ENCODE measurements around the gene ARL6IP4.
"Not testable (repeated sequence)": the region's sequence is repeated elsewhere in the genome, so short reads cannot be mapped to it uniquely, and the experiment has no call there.

ARL6IP4 gene

DNA sequence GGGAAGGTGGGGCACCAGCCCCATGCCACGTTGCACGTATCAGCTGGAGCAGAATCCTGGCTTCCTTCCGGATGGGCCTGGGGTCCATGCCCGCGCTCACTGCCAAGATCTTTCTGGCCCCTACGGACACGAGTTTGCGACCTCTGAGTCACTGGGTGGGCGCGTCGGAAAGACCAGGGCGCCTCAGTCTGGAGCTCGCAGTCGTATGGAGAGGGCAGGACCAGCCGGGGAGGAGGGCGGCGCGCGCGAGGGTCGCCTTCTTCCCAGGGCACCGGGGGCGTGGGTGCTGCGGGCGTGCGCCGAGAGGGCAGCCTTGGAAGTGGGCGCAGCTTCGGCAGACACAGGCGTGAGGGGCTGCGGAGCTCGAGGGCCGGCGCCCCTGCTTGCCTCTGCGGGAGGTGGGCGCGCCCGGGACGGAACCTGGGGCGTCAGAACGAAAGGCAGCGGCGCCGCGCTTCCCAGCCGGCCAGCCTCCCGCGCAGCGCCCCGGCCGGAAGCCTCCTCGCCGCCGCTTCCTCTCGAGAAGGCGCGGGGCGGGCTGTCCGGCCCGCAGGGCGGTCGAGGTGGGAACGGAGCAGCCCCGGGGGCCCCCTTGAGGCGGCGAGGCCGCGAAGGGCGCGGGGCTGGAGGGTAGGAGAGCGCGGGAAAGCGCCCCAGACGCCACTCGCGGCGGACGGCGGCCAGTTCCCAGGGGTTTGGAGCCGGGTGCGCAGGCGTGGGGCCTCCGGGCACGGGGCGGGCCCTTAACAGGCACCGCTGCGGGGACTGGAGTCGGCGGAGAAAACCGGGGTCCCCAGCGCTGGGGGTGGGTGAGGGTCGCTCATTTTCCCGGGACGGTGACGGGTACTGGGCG, at the start of gene ARL6IP4:
Gene ARL6IP4, plus strand, starts transcription at position 499 of the 853 bp plus-strand sequence. CDS start 459 bp downstream, outside the sequence.
- no peaks in the 10 kb centered on the region for H3K27me3 ChIP-seq (ENCODE audit: insufficient read depth, low read length)
- no peaks in the 10 kb centered on the region for H3K36me3 ChIP-seq (ENCODE audit: insufficient read depth, low read length)
- H3K4me1 ChIP-seq (ENCODE audit: control insufficient read depth, insufficient read depth, low read length, unreplicated experiment): peaks cover 63% of the 10 kb centered on the region
- H3K27ac ChIP-seq (ENCODE audit: low read depth, low read length): peak within 1 kb of the TSS; percentile 61
- H3K79me2 ChIP-seq (ENCODE audit: control insufficient read depth, insufficient read depth, low read length, unreplicated experiment): peaks cover 74% of the 10 kb centered on the region
- H2AFZ ChIP-seq (ENCODE audit: low read length, unreplicated experiment): peak within 1 kb of the TSS; percentile 85
- H3K4me3 ChIP-seq (ENCODE audit: low read depth, low read length): peak within 1 kb of the TSS; percentile 96

DNA sequence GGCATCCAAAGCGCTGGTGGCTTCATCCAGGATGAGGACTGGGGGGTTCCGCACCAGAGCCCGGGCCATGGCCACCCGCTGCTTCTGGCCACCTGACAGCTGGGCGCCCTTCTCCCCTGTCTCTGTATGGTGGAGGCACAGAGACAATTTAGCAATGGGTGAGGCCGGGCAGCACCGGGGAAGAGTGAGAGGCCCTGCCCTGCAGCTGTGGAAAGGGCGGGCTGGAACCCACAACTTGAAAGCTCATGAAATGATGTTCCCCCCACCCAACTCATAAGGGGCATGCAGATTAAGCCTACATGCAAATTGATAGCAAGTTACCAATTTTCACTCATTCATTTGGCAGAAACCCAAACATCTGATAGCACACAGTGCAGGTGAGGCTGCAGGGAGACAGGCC, 48.3 kb upstream of the ARL6IP4 start:
- H3K4me1 ChIP-seq (ENCODE audit: control insufficient read depth, insufficient read depth, low read length, unreplicated experiment): no peaks in the 10 kb centered on the region
- H2AFZ ChIP-seq (ENCODE audit: low read length, unreplicated experiment): no peak overlapping the region
- no peaks in the 10 kb centered on the region for H3K27me3 ChIP-seq (ENCODE audit: insufficient read depth, low read length)
- H3K27ac ChIP-seq (ENCODE audit: low read depth, low read length): no peak overlapping the region
- H3K79me2 ChIP-seq (ENCODE audit: control insufficient read depth, insufficient read depth, low read length, unreplicated experiment): no peaks in the 10 kb centered on the region
- no peak overlapping the region for H3K4me3 ChIP-seq (ENCODE audit: low read depth, low read length)
- no peaks in the 10 kb centered on the region for H3K36me3 ChIP-seq (ENCODE audit: insufficient read depth, low read length)

DNA sequence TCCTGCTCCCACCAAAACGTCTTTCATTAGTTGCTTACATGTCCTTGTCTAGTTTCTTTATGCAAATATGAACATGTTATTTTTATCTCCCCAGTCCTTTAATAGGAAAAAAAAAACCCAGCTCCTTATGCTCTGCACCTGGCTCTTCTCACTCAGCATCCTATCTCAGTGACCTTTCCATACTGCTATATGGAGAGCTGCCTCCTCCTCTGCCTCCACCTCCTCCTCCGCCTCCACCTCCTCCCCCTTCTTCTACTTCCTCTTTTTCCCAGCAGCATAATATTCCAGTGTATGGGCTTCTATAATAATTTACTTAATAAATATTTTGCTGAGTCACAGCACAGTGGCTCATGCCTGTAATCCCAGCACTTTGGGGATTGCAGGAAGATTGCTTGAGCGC, 45.8 kb upstream of the ARL6IP4 start:
- no peak overlapping the region for H2AFZ ChIP-seq (ENCODE audit: low read length, unreplicated experiment)
- no peaks in the 10 kb centered on the region for H3K36me3 ChIP-seq (ENCODE audit: insufficient read depth, low read length)
- no peaks in the 10 kb centered on the region for H3K79me2 ChIP-seq (ENCODE audit: control insufficient read depth, insufficient read depth, low read length, unreplicated experiment)
- no peaks in the 10 kb centered on the region for H3K27me3 ChIP-seq (ENCODE audit: insufficient read depth, low read length)
- H3K4me3 ChIP-seq (ENCODE audit: low read depth, low read length): no peak overlapping the region
- no peaks in the 10 kb centered on the region for H3K4me1 ChIP-seq (ENCODE audit: control insufficient read depth, insufficient read depth, low read length, unreplicated experiment)
- no peak overlapping the region for H3K27ac ChIP-seq (ENCODE audit: low read depth, low read length)

- no peaks in the 10 kb centered on the region for H3K27me3 ChIP-seq (ENCODE audit: insufficient read depth, low read length)
- no peaks in the 10 kb centered on the region for H3K36me3 ChIP-seq (ENCODE audit: insufficient read depth, low read length)
- H2AFZ ChIP-seq (ENCODE audit: low read length, unreplicated experiment): no peak overlapping the region
- no peak overlapping the region for H3K4me3 ChIP-seq (ENCODE audit: low read depth, low read length)
- no peaks in the 10 kb centered on the region for H3K79me2 ChIP-seq (ENCODE audit: control insufficient read depth, insufficient read depth, low read length, unreplicated experiment)
- no peaks in the 10 kb centered on the region for H3K4me1 ChIP-seq (ENCODE audit: control insufficient read depth, insufficient read depth, low read length, unreplicated experiment)
- no peak overlapping the region for H3K27ac ChIP-seq (ENCODE audit: low read depth, low read length)
These were observed 45.2 kb upstream of the ARL6IP4 start for GRCh38 chr12:122935318-122935717.

DNA sequence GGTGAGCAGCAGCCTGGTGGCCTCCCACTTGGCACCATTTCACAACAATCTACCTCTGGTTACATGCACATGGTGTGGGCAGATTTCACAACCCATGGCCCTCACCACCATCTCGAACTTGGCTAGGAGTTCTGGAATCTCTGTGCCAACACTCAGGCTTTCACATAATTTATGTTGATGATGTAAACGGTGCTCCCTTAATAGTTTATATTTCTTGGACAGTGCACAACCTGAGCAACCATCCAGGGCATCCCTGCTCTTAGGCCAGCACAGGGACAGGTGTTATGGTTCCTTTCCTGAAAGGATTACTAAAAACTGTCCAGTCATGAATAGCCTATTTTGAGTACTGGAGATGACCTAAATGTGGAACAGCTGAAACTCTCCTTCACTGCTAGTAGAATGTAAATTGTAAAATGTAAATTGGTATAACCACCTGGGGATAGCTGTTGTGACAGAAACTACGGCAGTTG, 42.8 kb upstream of the ARL6IP4 start:
- Histone ChIP-seq H3K27me3 (ENCODE audit: insufficient read depth, low read length) (no peaks in the 10 kb centered on the region), H3K27ac (ENCODE audit: low read depth, low read length) (no peak overlapping the region), H3K36me3 (ENCODE audit: insufficient read depth, low read length) (no peaks in the 10 kb centered on the region), H3K4me3 (ENCODE audit: low read depth, low read length) (no peak overlapping the region), H3K79me2 (ENCODE audit: control insufficient read depth, insufficient read depth, low read length, unreplicated experiment) (no peaks in the 10 kb centered on the region), H3K4me1 (ENCODE audit: control insufficient read depth, insufficient read depth, low read length, unreplicated experiment) (peaks cover 17% of the 10 kb centered on the region), H2AFZ (ENCODE audit: low read length, unreplicated experiment) (no peak overlapping the region)

GRCh38 chr12:122939125-122939524, 41.4 kb upstream of the ARL6IP4 start:
- Histone ChIP-seq H3K27ac (ENCODE audit: low read depth, low read length) (no peak overlapping the region), H3K79me2 (ENCODE audit: control insufficient read depth, insufficient read depth, low read length, unreplicated experiment) (no peaks in the 10 kb centered on the region), H3K36me3 (ENCODE audit: insufficient read depth, low read length) (no peaks in the 10 kb centered on the region), H3K4me1 (ENCODE audit: control insufficient read depth, insufficient read depth, low read length, unreplicated experiment) (peaks cover 26% of the 10 kb centered on the region), H3K27me3 (ENCODE audit: insufficient read depth, low read length) (no peaks in the 10 kb centered on the region), H3K4me3 (ENCODE audit: low read depth, low read length) (no peak overlapping the region), H2AFZ (ENCODE audit: low read length, unreplicated experiment) (no peak overlapping the region)

GRCh38 chr12:122941351-122941750, 39.1 kb upstream of the ARL6IP4 start:
- H3K4me3 ChIP-seq (ENCODE audit: low read depth, low read length); H3K36me3 ChIP-seq (ENCODE audit: insufficient read depth, low read length); H3K27ac ChIP-seq (ENCODE audit: low read depth, low read length); H3K27me3 ChIP-seq (ENCODE audit: insufficient read depth, low read length); H2AFZ ChIP-seq (ENCODE audit: low read length, unreplicated experiment); H3K79me2 ChIP-seq (ENCODE audit: control insufficient read depth, insufficient read depth, low read length, unreplicated experiment): not testable (repeated sequence)
- H3K4me1 ChIP-seq (ENCODE audit: control insufficient read depth, insufficient read depth, low read length, unreplicated experiment): peaks cover 41% of the 10 kb centered on the region

- no peak overlapping the region for H3K27ac ChIP-seq (ENCODE audit: low read depth, low read length)
- H3K4me3 ChIP-seq (ENCODE audit: low read depth, low read length): no peak overlapping the region
- no peaks in the 10 kb centered on the region for H3K79me2 ChIP-seq (ENCODE audit: control insufficient read depth, insufficient read depth, low read length, unreplicated experiment)
- no peak overlapping the region for H2AFZ ChIP-seq (ENCODE audit: low read length, unreplicated experiment)
- no peaks in the 10 kb centered on the region for H3K36me3 ChIP-seq (ENCODE audit: insufficient read depth, low read length)
- no peaks in the 10 kb centered on the region for H3K27me3 ChIP-seq (ENCODE audit: insufficient read depth, low read length)
- H3K4me1 ChIP-seq (ENCODE audit: control insufficient read depth, insufficient read depth, low read length, unreplicated experiment): peaks cover 52% of the 10 kb centered on the region
These were observed 37.8 kb upstream of the ARL6IP4 start for GRCh38 chr12:122942637-122943036.

DNA sequence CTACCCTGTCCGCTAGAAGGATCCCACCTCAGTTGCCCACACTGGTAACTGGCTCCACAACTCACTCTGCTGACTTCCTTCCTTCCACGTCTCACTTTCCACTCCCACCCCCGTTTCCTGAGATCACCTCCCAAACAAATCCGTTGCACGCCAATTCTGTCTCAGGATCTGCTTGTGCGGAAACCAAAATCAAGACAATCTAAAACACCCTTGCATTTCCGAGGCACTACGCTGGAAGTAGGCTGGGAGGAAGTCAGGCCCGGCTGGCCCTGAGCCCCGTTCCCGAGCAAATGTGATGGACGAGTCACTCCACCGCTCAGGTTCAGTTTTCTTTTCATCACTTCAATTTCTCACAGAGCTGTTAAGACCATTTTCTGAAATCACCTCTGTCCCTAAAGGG, 37.3 kb upstream of the ARL6IP4 start:
- no peak overlapping the region for H3K4me3 ChIP-seq (ENCODE audit: low read depth, low read length)
- H3K27me3 ChIP-seq (ENCODE audit: insufficient read depth, low read length): no peaks in the 10 kb centered on the region
- H2AFZ ChIP-seq (ENCODE audit: low read length, unreplicated experiment): no peak overlapping the region
- peaks cover 53% of the 10 kb centered on the region for H3K4me1 ChIP-seq (ENCODE audit: control insufficient read depth, insufficient read depth, low read length, unreplicated experiment)
- H3K27ac ChIP-seq (ENCODE audit: low read depth, low read length): no peak overlapping the region
- H3K79me2 ChIP-seq (ENCODE audit: control insufficient read depth, insufficient read depth, low read length, unreplicated experiment): no peaks in the 10 kb centered on the region
- H3K36me3 ChIP-seq (ENCODE audit: insufficient read depth, low read length): no peaks in the 10 kb centered on the region

DNA sequence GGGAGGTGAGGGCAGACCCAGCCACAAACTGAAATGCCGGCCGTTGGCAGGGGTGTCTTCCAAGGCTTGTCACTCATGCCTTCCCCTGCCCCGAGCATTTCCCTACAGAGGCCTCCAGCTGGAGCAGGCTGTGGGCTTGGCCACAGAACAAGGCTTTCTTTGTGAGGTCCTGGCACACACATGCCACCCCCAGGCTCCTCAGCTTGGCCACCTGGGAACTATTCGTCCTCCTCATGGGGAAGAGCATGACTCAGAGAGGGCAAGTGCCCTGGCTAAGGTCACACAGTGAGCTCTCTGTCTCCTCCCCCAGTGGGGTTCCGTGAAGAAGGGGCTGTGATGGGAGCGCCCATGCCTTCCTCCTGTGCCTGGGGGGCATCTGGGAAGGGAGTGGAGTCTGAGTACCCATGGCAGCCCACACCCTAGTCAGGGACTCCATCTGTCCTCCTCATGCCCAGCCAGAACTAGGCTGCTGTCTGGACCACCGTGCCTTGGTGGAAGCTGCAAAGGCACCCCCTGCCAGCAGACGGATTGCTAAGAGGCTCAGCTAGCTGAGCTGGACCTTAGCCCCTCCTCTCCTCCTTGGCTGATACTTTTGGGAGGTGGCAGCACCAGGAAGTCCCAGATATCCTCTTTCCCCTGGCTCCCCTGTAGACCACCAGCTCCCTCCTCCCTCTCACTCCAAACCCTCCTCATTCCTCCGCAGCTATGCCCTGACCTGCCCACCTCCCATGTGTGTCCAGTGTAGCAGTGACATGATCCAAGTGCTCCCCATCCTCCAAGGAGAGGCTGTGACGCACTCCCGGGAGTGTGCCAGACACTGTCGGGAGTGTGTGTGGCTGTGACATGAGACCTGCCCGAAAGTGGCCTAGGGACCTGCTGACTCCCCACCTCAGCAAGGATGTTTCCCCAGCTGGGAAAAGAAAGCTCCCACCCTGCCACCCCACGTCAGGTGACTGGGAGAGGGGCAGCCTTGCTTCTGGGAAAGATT, 35.6 kb upstream of the ARL6IP4 start:
- H3K27ac ChIP-seq (ENCODE audit: low read depth, low read length): no peak overlapping the region
- no peak overlapping the region for H2AFZ ChIP-seq (ENCODE audit: low read length, unreplicated experiment)
- no peak overlapping the region for H3K4me3 ChIP-seq (ENCODE audit: low read depth, low read length)
- H3K36me3 ChIP-seq (ENCODE audit: insufficient read depth, low read length): no peaks in the 10 kb centered on the region
- peaks cover 53% of the 10 kb centered on the region for H3K4me1 ChIP-seq (ENCODE audit: control insufficient read depth, insufficient read depth, low read length, unreplicated experiment)
- H3K79me2 ChIP-seq (ENCODE audit: control insufficient read depth, insufficient read depth, low read length, unreplicated experiment): no peaks in the 10 kb centered on the region
- H3K27me3 ChIP-seq (ENCODE audit: insufficient read depth, low read length): no peaks in the 10 kb centered on the region
